GM19023 (cell line): ENCODE measurements around the gene DVL3.
A peak's percentile ranks its signal among the peaks of the same experiment; 100 is the strongest.
"Not testable (repeated sequence)": the region's sequence is repeated elsewhere in the genome, so short reads cannot be mapped to it uniquely, and the experiment has no call there.

Source experiments
- ATAC-seq: cut with Tn5 transposase; IDR thresholded peaks from one replicate; pipeline ENCODE4 v1.9.1; 2021; ENCODE audit warnings: mild to moderate bottlenecking, moderate library complexity; ENCODE audit not compliant: unreplicated experiment

The DVL3 gene

DNA sequence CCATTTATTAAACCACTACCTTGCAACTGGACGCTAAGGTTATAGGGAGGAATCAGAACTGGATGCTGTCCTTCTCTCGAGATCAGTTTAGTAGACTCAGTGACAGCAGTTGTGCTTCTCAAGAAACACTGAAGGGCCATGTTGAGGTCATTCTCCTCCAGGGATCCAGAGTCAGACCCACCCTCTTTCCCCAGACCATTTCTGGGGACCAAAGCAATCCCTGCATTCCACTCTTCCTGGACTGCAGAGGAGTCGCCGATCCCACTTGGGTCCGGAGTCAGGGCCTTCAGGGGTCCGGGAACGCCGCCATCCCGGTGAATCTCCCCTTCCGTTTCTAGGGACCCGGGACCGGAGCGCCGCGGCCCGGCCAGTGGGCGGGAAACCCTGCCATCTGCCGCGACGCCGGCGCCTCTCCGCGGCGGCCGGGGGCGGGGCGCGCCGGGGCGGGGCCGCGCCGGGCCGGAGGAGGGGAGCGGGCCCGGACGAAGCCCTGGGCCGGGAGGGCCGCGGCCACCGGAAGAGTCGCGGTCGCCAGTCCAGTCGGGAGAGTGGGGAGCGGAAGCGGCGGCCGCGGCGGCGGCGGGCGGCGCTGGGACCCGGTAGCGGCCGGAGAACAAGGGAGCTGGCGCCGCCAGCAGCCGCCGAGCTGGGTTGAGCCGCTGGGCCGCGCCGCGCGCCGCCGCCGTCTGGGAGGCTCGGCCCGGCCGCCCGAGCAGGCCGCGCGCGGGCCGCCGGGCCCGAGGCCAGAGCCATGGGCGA, at the start of gene DVL3:
Gene DVL3 (plus strand): TSS at position 493 of the 759 bp plus-strand sequence. CDS start 259 bp downstream, at position 752.
- ATAC-seq = peak; percentile 80

DNA sequence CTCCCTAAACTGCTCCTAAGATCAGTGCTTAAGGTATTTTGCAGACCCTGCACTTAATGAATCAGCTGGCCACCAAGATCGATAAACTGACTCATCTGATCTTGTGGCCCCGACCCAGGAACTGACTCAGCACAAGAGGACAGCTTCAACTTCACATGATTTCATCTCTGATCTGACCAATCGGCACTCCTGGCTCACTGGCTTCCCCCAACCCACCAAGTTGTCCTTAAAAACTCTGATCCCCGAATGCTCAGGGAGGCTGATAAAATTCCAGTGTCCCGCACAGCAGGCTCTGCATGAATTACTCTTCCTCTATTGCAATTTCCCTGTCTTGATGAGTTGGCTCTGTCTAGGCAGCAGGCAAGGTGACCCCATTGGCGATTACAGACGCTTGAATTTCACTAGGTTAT, 44.9 kb upstream of the DVL3 start:
- no peak for ATAC-seq

DNA sequence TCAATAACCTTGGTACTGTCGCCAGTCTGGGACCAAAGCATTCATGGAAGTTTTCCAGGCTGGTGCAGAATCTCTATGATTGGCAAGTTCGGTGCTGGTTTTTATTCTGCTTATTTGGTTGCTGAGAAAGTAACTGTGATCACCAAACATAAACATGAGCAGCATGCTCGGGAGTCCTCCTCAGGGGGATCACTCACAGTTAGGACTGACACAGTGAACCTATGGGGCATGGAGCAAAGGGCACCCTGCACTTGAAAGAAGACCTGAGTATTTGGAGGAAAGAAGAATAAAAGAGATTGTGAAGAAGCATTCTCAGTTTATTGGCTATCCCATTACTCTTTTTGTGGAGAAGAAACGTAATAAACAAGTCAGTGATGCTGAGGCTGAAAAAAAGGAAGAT, 39.2 kb upstream of the DVL3 start:
- no peak for ATAC-seq

DNA sequence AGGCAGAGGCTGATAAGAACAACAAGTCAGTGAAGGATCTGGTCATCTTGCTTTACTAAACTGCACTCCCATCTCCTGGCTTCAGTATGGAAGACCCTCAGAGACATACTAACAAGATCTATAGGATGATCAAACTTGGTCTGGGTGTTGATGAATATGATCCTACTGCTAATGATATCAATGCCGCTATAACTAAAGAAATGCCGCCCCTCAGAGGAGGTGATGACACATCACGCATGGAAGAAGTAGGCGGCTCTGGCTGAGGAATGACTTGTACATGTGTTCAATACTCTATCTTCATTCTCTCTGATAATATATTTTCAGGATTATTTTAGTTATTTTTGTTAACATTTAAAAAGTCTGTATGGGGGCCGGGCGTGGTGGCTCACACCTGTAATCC, 37.5 kb upstream of the DVL3 start:
- ATAC-seq = no peak

DNA sequence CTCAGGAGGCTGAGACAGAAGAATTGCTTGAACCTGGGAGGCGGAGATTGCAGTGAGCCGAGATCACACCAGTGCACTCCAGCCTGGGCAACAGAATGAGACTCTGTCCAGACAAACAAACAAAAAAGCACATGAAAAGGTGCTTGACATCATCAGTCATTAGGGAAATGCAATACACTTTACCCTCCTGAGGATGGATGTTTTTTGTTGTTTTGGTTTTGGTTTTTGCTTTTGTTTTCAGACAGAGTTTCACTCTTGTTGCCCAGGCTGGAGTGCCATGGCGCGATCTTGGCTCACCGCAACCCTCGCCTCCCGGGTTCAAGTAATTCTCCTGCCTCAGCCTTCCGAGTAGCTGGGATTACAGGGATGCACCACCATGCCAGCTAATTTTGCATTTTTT, 34.1 kb upstream of the DVL3 start:
- not testable (repeated sequence) for ATAC-seq

DNA sequence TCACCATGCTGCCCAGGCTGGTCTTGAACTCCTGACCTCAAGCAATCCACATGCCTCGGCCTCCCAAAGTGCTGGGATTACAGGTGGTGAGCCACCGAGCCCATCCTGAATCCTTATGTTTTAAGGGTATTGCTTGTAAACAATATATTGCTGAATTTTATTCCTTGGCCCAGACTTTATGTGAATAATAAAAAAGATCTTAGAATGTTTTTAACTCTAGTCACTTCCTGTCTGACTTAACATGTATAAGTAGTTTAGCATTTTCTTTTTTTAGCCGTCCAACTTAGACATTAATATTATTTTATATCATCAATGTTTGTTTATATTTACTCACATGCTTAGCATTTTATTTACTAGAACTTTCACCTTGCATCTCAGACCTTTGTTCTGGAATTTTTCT, 29.2 kb upstream of the DVL3 start:
- ATAC-seq = no peak

DNA sequence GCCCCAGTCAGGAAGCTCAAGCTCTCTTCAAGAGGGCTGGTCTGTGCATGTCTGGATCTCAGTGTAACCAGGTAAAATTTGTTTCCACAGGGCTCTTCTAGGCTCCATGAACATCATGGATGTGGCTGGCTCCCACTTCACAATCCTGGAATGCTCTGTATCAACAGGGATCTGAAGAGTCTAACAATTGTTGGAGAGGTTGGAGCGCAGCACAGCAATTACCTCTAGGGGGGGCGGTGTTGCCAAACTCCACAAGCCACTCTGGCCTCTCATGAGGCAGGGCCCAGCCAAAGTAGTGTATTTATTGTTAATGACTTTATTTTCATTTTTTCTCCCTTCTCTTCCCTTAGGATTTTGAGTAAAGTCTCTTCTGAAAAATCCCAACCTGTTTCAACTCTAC, 26.2 kb upstream of the DVL3 start:
- no peak for ATAC-seq

DNA sequence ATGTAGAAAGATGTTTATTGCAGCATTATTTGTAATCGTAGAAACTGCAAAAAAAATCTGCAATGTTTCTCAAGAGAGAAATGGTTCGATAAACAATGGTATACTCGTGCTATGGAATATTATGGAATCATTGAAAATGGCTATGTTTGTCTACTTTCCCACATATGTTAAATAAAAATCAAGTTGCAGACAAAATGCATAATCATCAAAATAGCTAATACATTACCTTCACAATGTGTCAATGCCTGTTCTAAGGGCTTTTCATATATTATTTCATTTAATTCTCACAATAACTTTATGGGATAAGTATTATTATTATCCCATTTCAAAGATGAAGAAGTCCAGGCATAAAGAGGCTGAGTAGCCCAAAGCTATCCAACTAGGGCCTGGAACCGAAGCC, 22.2 kb upstream of the DVL3 start:
- no peak for ATAC-seq

DNA sequence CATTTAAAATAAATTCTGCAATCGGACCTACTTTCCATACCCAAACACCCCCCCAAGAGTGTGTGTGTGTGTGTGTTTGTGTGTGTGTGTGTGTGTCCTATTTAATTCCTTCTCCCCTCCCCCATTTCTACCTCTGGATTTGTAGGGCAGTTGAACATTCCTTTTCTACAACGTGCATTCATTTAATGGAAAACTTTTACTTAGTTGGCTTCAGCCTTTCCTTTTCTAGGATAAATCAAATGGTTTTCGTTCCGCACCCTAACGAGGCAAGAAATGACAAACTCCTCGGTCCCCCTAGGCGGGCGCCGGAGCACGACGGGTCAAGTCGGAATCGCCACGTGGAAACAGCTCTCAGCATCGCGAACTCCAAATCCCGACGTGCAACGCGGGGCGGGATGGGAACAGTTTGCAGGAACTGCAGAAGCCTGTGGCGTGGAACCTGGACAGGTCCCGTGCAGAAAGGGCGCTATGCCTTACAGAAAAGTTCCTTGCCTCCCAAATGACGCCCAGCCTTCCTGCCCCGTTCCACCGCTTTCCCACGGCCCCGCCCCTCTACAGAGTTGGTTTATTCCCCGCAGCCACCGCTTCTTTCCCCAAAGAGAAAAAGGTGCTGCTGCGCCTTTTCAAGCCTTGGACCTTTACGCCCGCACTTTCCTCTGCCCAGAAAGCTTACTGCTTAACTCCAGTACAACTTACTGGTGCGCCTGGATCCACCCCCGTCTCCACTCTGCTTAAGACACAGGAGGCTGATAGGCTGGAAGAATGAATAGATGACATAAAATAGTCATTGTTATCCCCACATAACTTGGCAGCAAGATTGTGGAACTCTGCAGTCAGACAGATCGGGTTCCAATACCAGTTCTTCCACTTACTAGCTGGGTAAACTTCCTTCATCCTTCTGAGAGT, 21.1 kb upstream of the DVL3 start:
- ATAC-seq = peak; percentile 29

DNA sequence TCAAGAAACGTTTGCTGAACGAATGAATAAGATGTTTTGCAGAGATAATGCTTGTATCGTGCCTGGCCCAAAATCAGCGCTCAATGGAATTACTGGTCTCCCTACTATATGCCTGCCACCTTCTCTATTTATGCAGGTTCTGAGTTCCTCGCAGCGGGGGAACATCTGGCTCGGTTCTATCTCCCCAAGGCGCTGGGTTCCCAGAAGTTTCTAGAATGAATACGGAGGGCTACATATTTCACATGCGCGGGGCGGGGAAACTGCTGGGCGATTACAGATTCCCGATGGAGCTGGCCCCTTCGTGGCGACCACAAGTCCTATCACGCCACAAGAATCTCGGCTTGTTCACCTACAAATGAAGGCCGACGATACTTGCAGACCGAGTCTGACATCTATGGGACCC, 20.4 kb upstream of the DVL3 start:
- ATAC-seq = peak; percentile 9

DNA sequence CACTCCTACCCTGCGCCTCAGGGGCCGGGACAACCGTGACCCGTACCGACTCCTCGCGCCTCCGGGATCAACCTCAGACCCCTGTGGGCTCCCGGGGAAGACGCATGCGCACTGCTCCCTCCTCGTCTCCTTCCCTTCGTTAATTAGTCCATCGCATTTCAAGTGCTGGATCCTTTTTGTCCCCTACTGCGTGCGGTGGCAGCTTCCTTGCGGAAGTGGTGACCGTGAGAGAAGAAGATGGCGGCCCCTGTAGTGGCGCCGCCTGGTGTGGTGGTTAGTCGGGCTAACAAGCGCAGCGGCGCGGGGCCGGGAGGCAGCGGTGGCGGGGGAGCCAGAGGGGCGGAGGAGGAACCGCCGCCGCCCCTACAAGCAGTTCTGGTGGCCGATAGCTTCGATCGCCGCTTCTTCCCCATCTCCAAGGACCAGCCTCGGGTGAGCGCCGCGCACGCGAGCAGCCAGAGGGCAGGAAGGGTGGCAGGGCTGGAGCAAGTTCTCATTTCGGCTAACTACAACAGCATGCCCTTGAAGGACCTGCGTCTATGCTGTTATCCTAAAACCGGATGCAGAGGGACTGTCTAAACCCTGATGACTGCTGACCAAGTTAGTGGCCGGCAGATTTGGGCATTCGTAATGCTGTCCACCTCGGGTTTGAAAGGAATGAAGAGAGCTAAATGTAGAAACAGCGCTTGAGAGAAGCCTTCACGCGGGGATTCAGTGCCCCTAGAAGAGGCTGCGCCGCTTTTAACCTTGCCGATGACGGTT, 19.8 kb upstream of the DVL3 start, which contains the start of gene EIF2B5:
Gene EIF2B5 (plus strand): TSS at position 210 of the 762 bp plus-strand sequence. CDS start 28 bp downstream, at position 238.
- ATAC-seq = peak; percentile 88

DNA sequence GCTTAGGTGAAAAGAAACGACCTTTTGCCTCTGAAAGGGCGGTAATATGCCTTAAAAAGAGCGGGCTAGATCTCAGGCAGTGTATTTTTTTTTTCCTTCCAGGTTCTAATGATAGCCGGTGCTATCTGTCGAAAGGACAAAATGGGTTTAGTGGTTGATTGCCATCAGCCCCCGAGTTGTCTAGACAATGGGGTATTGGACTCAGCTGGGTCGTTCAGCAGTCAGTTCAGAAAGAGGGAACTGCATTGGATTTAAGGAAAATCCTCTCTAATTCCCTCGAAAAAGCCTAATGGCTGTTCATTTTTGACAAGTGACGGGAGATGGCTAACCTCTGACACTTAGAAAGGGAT, 19.3 kb upstream of the DVL3 start:
- no peak for ATAC-seq

DNA sequence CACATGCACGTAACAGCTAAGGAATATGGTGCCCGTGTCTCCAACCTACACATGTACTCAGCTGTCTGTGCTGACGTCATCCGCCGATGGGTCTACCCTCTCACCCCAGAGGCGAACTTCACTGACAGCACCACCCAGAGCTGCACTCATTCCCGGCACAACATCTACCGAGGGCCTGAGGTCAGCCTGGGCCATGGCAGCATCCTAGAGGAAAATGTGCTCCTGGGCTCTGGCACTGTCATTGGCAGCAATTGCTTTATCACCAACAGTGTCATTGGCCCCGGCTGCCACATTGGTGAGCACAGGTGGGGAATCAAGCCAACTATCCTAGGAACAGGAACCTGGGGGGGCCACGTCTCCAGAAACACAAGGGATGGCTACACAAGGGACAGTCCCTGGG, 14.7 kb upstream of the DVL3 start:
- no peak for ATAC-seq

DNA sequence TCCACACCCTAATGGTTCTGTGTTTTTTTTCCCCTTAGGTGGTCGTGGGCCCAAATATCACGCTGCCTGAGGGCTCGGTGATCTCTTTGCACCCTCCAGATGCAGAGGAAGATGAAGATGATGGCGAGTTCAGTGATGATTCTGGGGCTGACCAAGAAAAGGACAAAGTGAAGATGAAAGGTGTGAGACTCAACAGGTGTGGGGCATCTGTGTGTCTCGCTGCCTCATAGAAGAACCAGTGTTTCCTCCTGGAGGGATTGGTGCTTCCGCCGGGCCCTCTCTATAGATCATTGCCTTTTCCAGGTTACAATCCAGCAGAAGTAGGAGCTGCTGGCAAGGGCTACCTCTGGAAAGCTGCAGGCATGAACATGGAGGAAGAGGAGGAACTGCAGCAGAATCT, 13.0 kb upstream of the DVL3 start:
- no peak for ATAC-seq

DNA sequence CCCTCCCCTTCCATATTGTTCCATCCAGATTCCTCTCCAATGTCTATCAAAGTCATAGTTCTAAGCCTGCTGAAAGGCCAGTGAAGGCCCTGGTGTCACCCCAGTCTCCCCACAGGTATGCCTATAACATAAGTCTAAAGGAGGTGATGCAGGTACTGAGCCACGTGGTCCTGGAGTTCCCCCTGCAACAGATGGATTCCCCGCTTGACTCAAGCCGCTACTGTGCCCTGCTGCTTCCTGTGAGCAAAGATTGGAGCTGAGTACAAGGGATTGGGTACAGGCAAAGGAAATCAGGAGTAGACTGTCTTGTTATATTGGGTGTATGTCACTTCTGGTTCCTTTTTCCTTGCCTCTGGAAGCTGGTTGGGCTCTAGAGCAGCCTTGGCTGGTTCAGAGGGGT, 11.8 kb upstream of the DVL3 start:
- ATAC-seq = no peak

DNA sequence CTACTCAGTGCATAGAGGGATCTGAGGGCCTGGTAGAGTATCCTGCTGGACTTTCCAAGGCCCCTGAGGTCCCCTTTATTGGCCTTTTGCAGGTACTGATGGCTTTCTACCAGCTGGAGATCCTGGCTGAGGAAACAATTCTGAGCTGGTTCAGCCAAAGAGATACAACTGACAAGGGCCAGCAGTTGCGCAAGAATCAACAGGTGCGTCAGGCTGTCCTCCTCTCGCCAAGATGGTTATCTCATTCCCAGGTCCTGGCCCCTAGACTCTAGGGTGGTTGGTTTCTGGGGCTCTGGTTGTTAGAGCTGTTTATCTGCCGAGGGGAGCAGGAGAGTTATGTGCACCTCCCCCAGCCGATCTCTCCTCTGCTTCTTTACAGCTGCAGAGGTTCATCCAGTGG, 10.7 kb upstream of the DVL3 start:
- no peak for ATAC-seq

DNA sequence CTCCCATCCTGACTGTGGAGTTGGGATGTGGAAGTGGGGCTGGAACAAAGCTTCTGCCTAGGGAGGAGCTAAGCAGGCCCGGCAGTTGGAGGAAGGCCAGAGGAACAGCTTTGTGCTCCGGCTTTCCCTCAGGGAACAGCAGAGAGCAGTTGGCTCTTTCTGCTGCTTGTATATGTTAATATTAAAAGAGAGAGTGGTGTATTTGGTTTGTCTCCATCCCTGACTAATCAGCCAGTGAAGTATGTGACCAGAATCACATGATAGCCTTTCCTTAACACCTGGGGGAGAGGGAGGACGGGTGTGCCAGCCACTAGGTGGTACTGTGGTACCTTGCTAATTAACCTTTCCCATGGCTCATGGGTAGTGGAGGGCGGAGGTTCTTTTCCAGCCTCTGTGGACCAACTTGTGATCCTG, 10.1 kb upstream of the DVL3 start:
- no peak for ATAC-seq

DNA sequence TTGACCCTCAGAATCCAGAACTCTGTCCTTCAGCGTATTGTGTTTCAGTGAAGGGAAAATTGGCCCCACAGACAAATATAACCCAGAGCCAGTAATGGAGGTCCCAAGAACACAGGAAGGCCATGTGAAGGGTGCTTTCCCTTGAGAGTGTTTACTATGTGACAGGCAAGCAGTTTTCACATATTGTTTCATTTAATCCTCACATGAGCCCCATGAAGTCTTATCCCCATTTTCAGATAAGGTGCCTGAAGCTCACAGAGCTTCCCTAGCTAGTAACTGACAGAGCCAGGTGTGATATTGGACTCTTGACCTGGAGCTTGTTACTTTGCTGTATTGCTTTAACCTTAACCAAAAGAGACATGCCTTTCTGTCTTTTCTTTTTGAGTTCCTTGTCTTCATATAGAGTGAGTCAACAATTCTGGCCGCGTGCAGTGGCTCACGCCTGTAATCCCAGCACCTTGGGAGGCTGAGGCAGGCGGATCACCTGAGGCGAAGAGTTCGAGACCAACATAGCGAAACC, 9.4 kb upstream of the DVL3 start:
- no peak for ATAC-seq

DNA sequence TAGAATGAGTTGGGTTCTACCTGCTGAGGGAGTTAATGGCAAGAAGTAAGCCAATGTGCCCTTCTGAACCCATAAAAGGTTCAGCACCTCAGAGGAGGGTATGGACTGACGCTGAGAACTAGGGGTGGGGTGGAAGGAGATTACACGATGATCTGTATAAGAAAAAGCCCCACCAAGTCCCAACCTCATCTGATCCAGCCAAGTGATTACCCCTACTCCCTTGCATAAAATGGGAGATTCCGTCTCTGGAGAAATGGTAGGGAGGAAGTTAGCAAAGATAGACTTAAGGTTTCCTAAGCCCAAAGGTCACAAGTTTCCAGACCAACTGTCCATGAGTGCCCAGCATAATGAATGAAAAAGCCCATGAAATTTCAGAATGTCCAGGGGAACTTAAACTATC, 7.1 kb upstream of the DVL3 start:
- ATAC-seq = no peak

DNA sequence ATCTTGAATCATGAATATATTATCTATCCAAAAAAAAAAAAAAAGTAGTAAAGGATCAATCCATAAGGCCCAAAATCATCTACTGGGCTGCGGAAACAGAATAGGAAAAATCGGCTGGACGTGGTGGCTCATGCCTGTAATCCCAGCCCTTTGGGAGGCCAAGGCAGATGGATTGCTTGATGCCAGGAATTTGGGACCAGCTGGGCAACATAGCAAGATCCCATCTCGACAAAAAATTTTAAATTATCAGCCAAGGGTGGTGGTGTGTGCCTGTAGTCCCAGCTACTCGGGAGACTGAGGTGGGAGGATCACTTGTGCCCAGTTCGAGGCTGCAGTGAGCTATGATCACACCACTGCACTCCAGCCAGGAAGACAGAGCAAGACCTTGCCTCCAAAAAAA, 6.1 kb upstream of the DVL3 start:
- no peak for ATAC-seq

DNA sequence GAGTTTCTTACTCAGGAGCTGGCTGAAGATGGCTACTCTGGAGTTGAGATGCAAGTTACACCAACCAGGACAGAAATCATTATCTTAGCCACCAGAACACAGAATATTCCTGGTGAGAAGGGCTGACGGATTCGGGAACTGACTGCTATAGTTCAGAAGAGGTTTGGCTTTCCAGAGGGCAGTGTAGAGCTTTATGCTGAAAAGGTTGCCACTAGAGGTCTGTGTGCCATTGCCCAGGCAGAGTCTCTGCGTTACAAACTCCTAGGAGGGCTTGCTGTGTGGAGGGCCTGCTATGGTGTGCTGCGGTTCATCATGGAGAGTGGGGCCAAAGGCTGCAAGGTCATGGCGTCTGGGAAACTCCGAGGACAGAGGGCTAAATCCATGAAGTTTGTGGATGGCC, 5.4 kb upstream of the DVL3 start:
- not testable (repeated sequence) for ATAC-seq
